PC-9 (cell line): Measurements from ENCODE around the gene GP1BB. TPM values are rescaled to one million over a fixed set of nuclear protein-coding genes. Genes with fewer than 3 reads are reported as not detected.

Experiments
- BruUV-seq: library from RNA; stranded (reverse); fragments of 400-500 nt; replicated peaks from 2 replicates; lab custom pipeline; 2021; lab: Mats Ljungman, UMichigan
- CTCF ChIA-PET: fragments of 300-600 bp; sonication (Branson Sonifier 250); formaldehyde crosslinking; loops from one replicate; lab custom pipeline; 2022; ENCODE audit warnings: antibody characterized with exemption; lab: Charles Lee
- POLR2A ChIA-PET: fragments of 300-600 bp; sonication (Branson Sonifier 250); formaldehyde crosslinking; loops from one replicate; lab custom pipeline; 2022; ENCODE audit warnings: antibody characterized with exemption; ENCODE audit not compliant: unreplicated experiment; lab: Charles Lee
- DNase-seq, 2 experiments: peaks; one replicate each; pipeline versions ENCODE4 v3.0.0 to v3.0.0-alpha.2; 2015 to 2022; ENCODE audit warnings: mixed read lengths in 1 of 2
- H2AFZ ChIP-seq: fragments of 200-600 bp; sonication (generic); 2 replicates; pipeline ENCODE4 v1.8.1; 2017; ENCODE audit warnings: antibody characterized with exemption
- H3F3A ChIP-seq: fragments of 200-600 bp; sonication (generic); 2 replicates; pipeline ENCODE4 v1.8.1; 2017; ENCODE audit warnings: antibody characterized with exemption, mild to moderate bottlenecking, low read depth; ENCODE audit not compliant: insufficient read depth
- H3K27ac ChIP-seq: fragments of 200-600 bp; sonication (generic); 2 replicates; pipeline ENCODE4 v1.6.1; 2016; ENCODE audit warnings: mixed run types
- H3K27me3 ChIP-seq: fragments of 200-600 bp; sonication (generic); 2 replicates; pipeline ENCODE4 v1.6.1; 2016; ENCODE audit warnings: low read depth, mixed run types; ENCODE audit not compliant: insufficient read depth
- H3K36me3 ChIP-seq: fragments of 200-600 bp; sonication (generic); 2 replicates; pipeline ENCODE4 v1.6.1; 2016; ENCODE audit warnings: low read depth, mixed run types
- H3K4me1 ChIP-seq: fragments of 200-600 bp; sonication (generic); replicated peaks from 2 replicates; pipeline ENCODE4 v1.6.1; 2016; ENCODE audit warnings: mixed run types; ENCODE audit not compliant: insufficient read depth
- H3K4me2 ChIP-seq: fragments of 200-600 bp; sonication (generic); 2 replicates; pipeline ENCODE4 v1.6.1; 2017; ENCODE audit warnings: mixed run types
- H3K4me3 ChIP-seq: fragments of 200-600 bp; sonication (generic); 2 replicates; pipeline ENCODE4 v1.6.1; 2016; ENCODE audit warnings: mixed run types
- H3K79me2 ChIP-seq: fragments of 200-600 bp; sonication (generic); 2 replicates; pipeline ENCODE4 v1.6.1; 2017; ENCODE audit warnings: low read depth, mixed run types
- H3K9me2 ChIP-seq: fragments of 200-600 bp; sonication (generic); 2 replicates; pipeline ENCODE4 v1.8.1; 2017; ENCODE audit warnings: mild to moderate bottlenecking; ENCODE audit not compliant: insufficient read depth
- H3K9me3 ChIP-seq: fragments of 200-600 bp; sonication (generic); 2 replicates; pipeline ENCODE4 v1.8.1; 2016; ENCODE audit warnings: low read depth; ENCODE audit not compliant: insufficient read depth
- H4K20me1 ChIP-seq: fragments of 200-600 bp; sonication (generic); 2 replicates; pipeline ENCODE4 v1.8.1; 2017; ENCODE audit not compliant: insufficient read depth
- CTCF ChIP-seq: fragments of 200-600 bp; sonication (generic); conservative IDR thresholded peaks from 2 replicates; pipeline ENCODE4 v1.6.1; 2017; ENCODE audit warnings: mixed run types, antibody characterized with exemption, mild to moderate bottlenecking, moderate library complexity
- EZH2 ChIP-seq: fragments of 200-600 bp; sonication (generic); IDR thresholded peaks from 2 replicates; pipeline ENCODE4 v1.8.0; 2017; ENCODE audit warnings: antibody characterized with exemption, low read depth
- intact Hi-C: fragments of 100-400 bp; cut with micrococcal nuclease; formaldehyde crosslinking; loops from one replicate; pipeline ENCODE4 v1.10.0; 2022; ENCODE audit not compliant: unreplicated experiment
- total RNA-seq: library from RNA; stranded (reverse); gene quantifications from 2 replicates; pipeline ENCODE4 v1.2.3, GENCODE V29; 2021

GP1BB gene
- total RNA-seq, 1 experiment from 2014 or later = 0.35 TPM

- Histone ChIP-seq H3K4me1 (no peaks in the 10 kb centered on the region), H3K27ac (no peak overlapping the region), H3F3A (no peaks in the 10 kb centered on the region), H3K9me3 (no peaks in the 10 kb centered on the region), H3K9me2 (no peaks in the 10 kb centered on the region), H2AFZ (no peak overlapping the region), H3K36me3 (no peaks in the 10 kb centered on the region), H3K4me2 (no peak overlapping the region), H3K27me3 (peaks cover 3% of the 10 kb centered on the region; the same call in 1 of the 2 replicates), H4K20me1 (no peaks in the 10 kb centered on the region), H3K4me3 (no peak overlapping the region), H3K79me2 (no peaks in the 10 kb centered on the region)
- POLR2A ChIA-PET = no interaction called here
- no TSS peak for BruUV-seq
- no peak for TF ChIP-seq CTCF
- no peak for TF ChIP-seq EZH2
- intact Hi-C loops = loop anchor here (5.0 kb wide), 1 partner anchor 42 kb away; no protein-coding TSS in a partner anchor
- DNase-seq = no peak
- CTCF ChIA-PET = no interaction called here
Measured at GRCh38 chr22:19719050-19719482, 4.3 kb upstream of the GP1BB start.

GRCh38 chr22:19719488-19720021, 3.8 kb upstream of the GP1BB start:
- CTCF ChIA-PET = no interaction called here
- Histone ChIP-seq H3K27me3 (peaks cover 3% of the 10 kb centered on the region; the same call in 1 of the 2 replicates), H3K4me2 (no peak overlapping the region), H3K9me3 (no peaks in the 10 kb centered on the region), H3F3A (no peaks in the 10 kb centered on the region), H2AFZ (no peak overlapping the region), H3K36me3 (no peaks in the 10 kb centered on the region), H3K27ac (no peak overlapping the region), H3K4me3 (no peak overlapping the region), H3K79me2 (no peaks in the 10 kb centered on the region), H4K20me1 (no peaks in the 10 kb centered on the region), H3K9me2 (no peaks in the 10 kb centered on the region), H3K4me1 (no peaks in the 10 kb centered on the region)
- TF ChIP-seq CTCF = no peak
- no peak for TF ChIP-seq EZH2
- DNase-seq = no peak
- POLR2A ChIA-PET = no interaction called here
- intact Hi-C loops = loop anchor here (5.0 kb wide), 1 partner anchor 42 kb away; no protein-coding TSS in a partner anchor
- BruUV-seq = no TSS peak

GRCh38 chr22:19720150-19720827, 3.0 kb upstream of the GP1BB start:
- Histone ChIP-seq H3K9me3 (no peaks in the 10 kb centered on the region), H3K4me1 (no peaks in the 10 kb centered on the region), H3K79me2 (no peaks in the 10 kb centered on the region), H3K27ac (no peak overlapping the region), H3K9me2 (no peaks in the 10 kb centered on the region), H3F3A (no peaks in the 10 kb centered on the region), H3K27me3 (0 out of 2 replicates have a peak, but pooled peaks cover 3% of the 10 kb centered on the region), H3K4me3 (no peak overlapping the region), H2AFZ (no peak overlapping the region), H3K36me3 (no peaks in the 10 kb centered on the region), H4K20me1 (no peaks in the 10 kb centered on the region), H3K4me2 (no peak overlapping the region)
- TF ChIP-seq CTCF (no peak), EZH2 (no peak)
- CTCF ChIA-PET = no interaction called here
- DNase-seq = no peak
- intact Hi-C loops = no loop called here
- POLR2A ChIA-PET = no interaction called here
- no TSS peak for BruUV-seq
